Lower lobe of right lung (tissue), 2 donors: ENCODE results near the gene ENO2. TPM values are rescaled to one million over a fixed set of nuclear protein-coding genes. Genes with fewer than 3 reads are reported as not detected.
A peak's percentile ranks its signal among the peaks of the same experiment; 100 is the strongest.

Source experiments
- ATAC-seq, 2 donors: fragments of 200-7000 bp; cut with Tn5 transposase; one replicate each; pipeline ENCODE4 v1.9.1; 2020 to 2022; ENCODE audit warnings: mild to moderate bottlenecking in 2 of 2, moderate library complexity in 2 of 2
- DNase-seq: peaks from one replicate; pipeline ENCODE4 v3.0.0-alpha.2; 2020
- H3K27ac ChIP-seq: fragments of 200-600 bp; one replicate; pipeline ENCODE4 v1.8.0; 2022
- H3K27me3 ChIP-seq: fragments of 200-600 bp; one replicate; pipeline ENCODE4 v1.8.0; 2022; ENCODE audit warnings: low read depth
- H3K36me3 ChIP-seq: fragments of 200-600 bp; one replicate; pipeline ENCODE4 v1.8.0; 2022; ENCODE audit warnings: mild to moderate bottlenecking
- H3K4me1 ChIP-seq: fragments of 200-600 bp; one replicate; pipeline ENCODE4 v1.8.0; 2022
- H3K4me3 ChIP-seq: fragments of 200-600 bp; one replicate; pipeline ENCODE4 v1.8.0; 2022; ENCODE audit warnings: mild to moderate bottlenecking
- H3K9me3 ChIP-seq: fragments of 200-600 bp; one replicate; pipeline ENCODE4 v1.8.0; 2022
- intact Hi-C: fragments of 100-400 bp; cut with DNase I; formaldehyde crosslinking; loops from one replicate; pipeline ENCODE4 v1.11.0; 2022
- total RNA-seq: library from RNA; stranded (reverse); fragmentation: NEBNext Ultra II Directional; extraction: Animal tissue kit (Norgen Biotek cat#: 25700); gene quantifications from one replicate; pipeline ENCODE4 v1.2.1, GENCODE V29; 2021
- TF ChIP-seq, protein P1 (sequence below): fragments of 200-600 bp; IDR thresholded peaks from one replicate; pipeline ENCODE4 v1.8.0; 2022; ENCODE audit warnings: antibody characterized with exemption, mild to moderate bottlenecking
- donor health status: DM: no; HTN: yes; CAD: no; lungs with severe emphysema.

The ENO2 gene
- total RNA-seq, 1 donor from 2014 or later: 41.9 TPM

DNA sequence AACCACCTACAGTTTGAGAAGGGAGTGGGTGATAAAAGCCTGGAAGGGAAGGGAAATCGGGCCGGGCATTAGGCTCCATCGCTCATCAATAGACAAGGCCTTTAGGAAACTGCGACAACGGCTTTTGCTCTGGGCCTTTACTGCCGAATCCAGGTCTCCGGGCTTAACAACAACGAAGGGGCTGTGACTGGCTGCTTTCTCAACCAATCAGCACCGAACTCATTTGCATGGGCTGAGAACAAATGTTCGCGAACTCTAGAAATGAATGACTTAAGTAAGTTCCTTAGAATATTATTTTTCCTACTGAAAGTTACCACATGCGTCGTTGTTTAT lies 29.0 kb downstream of the ENO2 start:
- Histone ChIP-seq H3K27ac (peak overlapping the region; percentile 99), H3K27me3 (no peaks in the 10 kb centered on the region), H3K36me3 (peaks cover 43% of the 10 kb centered on the region), H3K4me1 (peaks cover 48% of the 10 kb centered on the region), H3K4me3 (peak overlapping the region; percentile 82), H3K9me3 (no peaks in the 10 kb centered on the region)
- TF ChIP-seq, protein P1, sequence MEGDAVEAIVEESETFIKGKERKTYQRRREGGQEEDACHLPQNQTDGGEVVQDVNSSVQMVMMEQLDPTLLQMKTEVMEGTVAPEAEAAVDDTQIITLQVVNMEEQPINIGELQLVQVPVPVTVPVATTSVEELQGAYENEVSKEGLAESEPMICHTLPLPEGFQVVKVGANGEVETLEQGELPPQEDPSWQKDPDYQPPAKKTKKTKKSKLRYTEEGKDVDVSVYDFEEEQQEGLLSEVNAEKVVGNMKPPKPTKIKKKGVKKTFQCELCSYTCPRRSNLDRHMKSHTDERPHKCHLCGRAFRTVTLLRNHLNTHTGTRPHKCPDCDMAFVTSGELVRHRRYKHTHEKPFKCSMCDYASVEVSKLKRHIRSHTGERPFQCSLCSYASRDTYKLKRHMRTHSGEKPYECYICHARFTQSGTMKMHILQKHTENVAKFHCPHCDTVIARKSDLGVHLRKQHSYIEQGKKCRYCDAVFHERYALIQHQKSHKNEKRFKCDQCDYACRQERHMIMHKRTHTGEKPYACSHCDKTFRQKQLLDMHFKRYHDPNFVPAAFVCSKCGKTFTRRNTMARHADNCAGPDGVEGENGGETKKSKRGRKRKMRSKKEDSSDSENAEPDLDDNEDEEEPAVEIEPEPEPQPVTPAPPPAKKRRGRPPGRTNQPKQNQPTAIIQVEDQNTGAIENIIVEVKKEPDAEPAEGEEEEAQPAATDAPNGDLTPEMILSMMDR: no peak
- ATAC-seq: peak; percentile 54 to 65
- DNase-seq: peak; percentile 77
- intact Hi-C loops: no loop called here

DNA sequence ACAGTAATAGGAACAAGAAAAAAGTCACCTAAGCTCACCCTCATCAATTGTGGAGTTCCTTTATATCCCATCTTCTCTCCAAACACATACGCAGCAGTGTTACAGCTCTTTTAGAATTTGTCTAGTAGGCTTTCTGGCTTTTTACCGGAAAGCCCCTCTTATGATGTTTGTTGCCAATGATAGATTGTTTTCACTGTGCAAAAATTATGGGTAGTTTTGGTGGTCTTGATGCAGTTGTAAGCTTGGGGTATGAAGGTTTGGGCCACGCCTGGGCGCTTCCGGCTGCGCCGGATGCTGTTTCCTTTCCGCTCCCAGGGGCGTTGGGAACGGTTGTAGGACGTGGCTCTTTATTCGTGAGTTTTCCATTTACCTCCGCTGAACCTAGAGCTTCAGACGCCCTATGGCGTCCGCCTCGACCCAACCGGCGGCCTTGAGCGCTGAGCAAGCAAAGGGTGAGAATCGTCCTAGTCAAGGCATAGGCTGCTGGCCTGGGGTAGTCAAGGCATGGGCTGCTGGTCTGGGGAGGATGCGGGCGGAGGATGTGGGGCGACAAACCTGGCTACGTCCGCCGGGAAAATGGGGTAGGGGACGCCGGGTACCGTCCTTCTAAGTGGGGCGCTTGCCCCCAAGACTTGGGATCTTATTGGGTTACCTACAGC lies 29.5 kb downstream of the ENO2 start, which contains the start of the genes C12orf57 and RNU7-1:
C12orf57 (plus strand) TSS at position 301 of the 659 bp plus-strand sequence; CDS start at position 401, 100 bp downstream.
RNU7-1 (plus strand) TSS at position 95 of the 659 bp plus-strand sequence.
- Histone ChIP-seq H3K4me1 (peaks cover 47% of the 10 kb centered on the region), H3K9me3 (no peaks in the 10 kb centered on the region), H3K27me3 (no peaks in the 10 kb centered on the region), H3K27ac (peak within 1 kb of the TSS; percentile 99), H3K4me3 (peak within 1 kb of the TSS; percentile 82), H3K36me3 (peaks cover 42% of the 10 kb centered on the region)
- peak; percentile 81 for DNase-seq
- ATAC-seq: peak; percentile 56 to 66
- TF ChIP-seq, protein P1: no peak
- intact Hi-C loops: no loop called here

DNA sequence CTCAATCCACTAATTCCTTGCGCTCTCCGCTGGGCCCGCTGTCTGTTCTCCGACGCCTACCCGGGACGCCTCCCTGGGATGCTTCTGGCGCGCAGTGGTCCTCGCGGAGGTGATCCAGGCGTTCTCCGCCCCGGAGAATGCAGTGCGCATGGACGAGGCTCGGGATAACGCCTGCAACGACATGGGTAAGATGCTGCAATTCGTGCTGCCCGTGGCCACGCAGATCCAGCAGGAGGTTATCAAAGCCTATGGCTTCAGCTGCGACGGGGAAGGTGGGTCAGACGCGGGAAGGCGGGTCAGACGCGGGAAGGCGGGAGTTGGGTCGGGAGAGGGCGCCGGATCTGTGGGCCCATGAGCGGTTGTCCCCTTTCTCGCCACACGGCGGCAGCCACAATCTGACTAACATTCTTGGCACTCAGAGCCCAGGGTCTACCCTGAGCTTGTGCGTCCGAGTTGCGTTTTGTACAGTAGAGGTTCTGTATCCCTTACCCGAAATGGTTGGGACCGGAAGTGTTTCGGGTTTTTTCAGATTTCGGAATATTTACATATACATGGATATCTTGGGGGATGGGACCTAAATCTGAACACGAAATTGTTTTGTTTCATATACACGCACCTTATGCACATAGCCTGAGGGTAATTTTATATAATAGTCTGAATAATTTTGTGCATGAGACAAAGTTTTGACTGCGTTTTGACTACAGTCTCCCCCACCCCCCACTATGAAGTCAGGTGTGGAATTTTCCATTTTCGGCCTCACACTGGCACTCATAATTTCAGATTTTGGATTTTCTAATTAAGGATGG lies 30.2 kb downstream of the ENO2 start:
- TF ChIP-seq, protein P1: peak; percentile 93
- ATAC-seq (peak; percentile 82 to 85), DNase-seq (peak; percentile 95)
- Histone ChIP-seq H3K4me1 (peaks cover 47% of the 10 kb centered on the region), H3K27me3 (no peaks in the 10 kb centered on the region), H3K4me3 (peak overlapping the region; percentile 82), H3K9me3 (no peaks in the 10 kb centered on the region), H3K36me3 (peaks cover 36% of the 10 kb centered on the region), H3K27ac (peak overlapping the region; percentile 99)
- intact Hi-C loops: no loop called here

DNA sequence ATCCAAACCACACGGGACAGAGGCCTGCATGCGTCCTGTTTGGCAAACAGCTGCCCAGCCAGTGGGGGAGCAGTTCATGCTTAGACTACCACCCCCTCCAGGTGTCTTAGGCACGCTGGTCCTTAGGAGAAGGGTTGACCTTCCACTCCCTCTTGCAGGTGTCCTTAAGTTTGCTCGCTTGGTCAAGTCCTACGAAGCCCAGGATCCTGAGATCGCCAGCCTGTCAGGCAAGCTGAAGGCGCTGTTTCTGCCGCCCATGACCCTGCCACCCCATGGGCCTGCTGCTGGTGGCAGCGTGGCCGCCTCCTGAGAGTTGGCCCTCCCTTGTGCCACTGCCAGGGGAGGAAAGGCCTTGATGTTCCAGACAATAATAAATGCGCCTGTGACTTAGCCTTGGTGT lies 31.2 kb downstream of the ENO2 start:
- TF ChIP-seq, protein P1: no peak
- intact Hi-C loops: no loop called here
- Histone ChIP-seq H3K4me3 (peak overlapping the region; percentile 44), H3K9me3 (no peaks in the 10 kb centered on the region), H3K36me3 (peaks cover 27% of the 10 kb centered on the region), H3K27ac (peak overlapping the region; percentile 78), H3K27me3 (no peaks in the 10 kb centered on the region), H3K4me1 (peaks cover 56% of the 10 kb centered on the region)
- peak; percentile 47 for DNase-seq
- ATAC-seq: no peak

DNA sequence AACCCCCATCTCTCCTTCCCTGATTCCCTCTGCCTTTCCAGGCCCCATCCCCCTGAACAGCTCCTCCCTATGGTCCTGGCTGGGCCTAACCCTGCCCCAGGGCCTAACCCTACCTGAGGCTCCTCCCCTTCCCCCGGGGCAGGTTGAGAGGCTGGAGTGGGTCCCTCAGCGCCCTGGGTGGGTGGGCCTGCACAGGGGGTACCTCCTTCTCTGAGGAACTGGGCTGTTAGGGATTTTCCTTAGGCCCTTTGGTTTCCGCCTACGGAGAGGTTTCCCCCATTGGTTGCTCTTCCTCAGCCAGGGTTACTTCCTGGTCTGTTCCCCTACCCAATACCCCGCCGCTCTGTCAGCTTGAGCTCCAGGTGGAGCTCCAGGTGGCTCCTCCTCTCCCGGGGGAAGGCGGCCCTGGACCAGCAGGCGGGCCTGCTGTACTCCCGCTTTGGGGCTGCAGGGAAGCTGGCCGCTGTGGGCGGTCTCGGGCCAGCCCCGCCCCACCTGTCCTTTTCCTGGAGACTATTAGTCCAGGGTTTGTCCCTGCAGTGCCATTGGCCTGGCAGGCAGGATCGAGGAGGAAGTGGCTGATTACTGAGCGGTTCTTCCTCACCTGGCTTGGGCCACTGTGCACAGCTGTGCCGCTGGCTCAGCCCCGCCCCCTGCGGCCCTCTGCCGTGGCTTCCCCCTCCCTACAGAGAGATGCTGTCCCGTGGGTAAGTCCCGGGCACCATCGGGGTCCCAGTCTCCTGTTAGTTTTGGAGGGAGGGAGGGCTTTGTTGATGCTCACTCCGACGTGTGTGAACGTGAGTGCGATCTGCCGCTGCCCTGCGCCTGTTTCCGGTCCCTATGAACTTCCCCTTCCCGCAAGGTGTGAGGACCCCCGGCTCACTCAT lies 31.9 kb downstream of the ENO2 start:
- Histone ChIP-seq H3K36me3 (peaks cover 20% of the 10 kb centered on the region), H3K27me3 (no peaks in the 10 kb centered on the region), H3K27ac (peak overlapping the region; percentile 78), H3K9me3 (no peaks in the 10 kb centered on the region), H3K4me3 (peak overlapping the region; percentile 44), H3K4me1 (peaks cover 60% of the 10 kb centered on the region)
- DNase-seq (peak; percentile 96), ATAC-seq (peak; percentile 83)
- intact Hi-C loops: no loop called here
- TF ChIP-seq, protein P1: no peak
